Vagina (tissue), 2 donors: ENCODE measurements around the gene SPOP. TPM values are rescaled to one million over a fixed set of nuclear protein-coding genes. Genes with fewer than 3 reads are reported as not detected.
"Not testable (repeated sequence)": the region's sequence is repeated elsewhere in the genome, so short reads cannot be mapped to it uniquely, and the experiment has no call there.

Experiments
- DNase-seq, 2 donors: peaks; one replicate each; pipeline ENCODE4 v3.0.0-alpha.2; 2017; ENCODE audit errors: extremely low spot score in 2 of 2
- H3K27ac ChIP-seq: fragments of 200-600 bp; sonication (generic); one replicate; pipeline ENCODE4 v1.5.1; 2019
- H3K27me3 ChIP-seq: fragments of 200-600 bp; sonication (generic); one replicate; pipeline ENCODE4 v1.5.1; 2019
- H3K36me3 ChIP-seq, 2 donors: fragments of 200-600 bp; sonication (generic); one replicate each; pipeline ENCODE4 v1.5.1; 2017 to 2019
- H3K4me1 ChIP-seq: fragments of 200-600 bp; sonication (generic); one replicate; pipeline ENCODE4 v1.5.1; 2019
- H3K4me3 ChIP-seq, 2 donors: fragments of 200-600 bp; sonication (generic); 1 replicate in 1 of 2; 2 replicates in 1 of 2; pipeline ENCODE4 v1.5.1; 2016 to 2019
- H3K9me3 ChIP-seq: fragments of 200-600 bp; sonication (generic); one replicate; pipeline ENCODE4 v1.5.1; 2019
- CTCF ChIP-seq, 3 experiments: fragments of 450-650 bp in 2 of 3; fragments of 200-600 bp in 1 of 3; sonication (generic) in 1 of 3; IDR thresholded peaks; one replicate each; pipeline ENCODE4 v1.5.1; 2017 to 2019; ENCODE audit warnings: antibody characterized with exemption in 3 of 3, mild to moderate bottlenecking in 2 of 3, moderate library complexity in 2 of 3
- POLR2A ChIP-seq, 2 donors: fragments of 450-650 bp; IDR thresholded peaks; one replicate each; pipeline ENCODE4 v1.6.1; 2017; ENCODE audit warnings: antibody characterized with exemption in 2 of 2, mild to moderate bottlenecking in 2 of 2, moderate library complexity in 2 of 2
- POLR2AphosphoS5 ChIP-seq, 2 donors: sonication (generic); formaldehyde crosslinking; IDR thresholded peaks; one replicate each; pipeline ENCODE4 v1.9.0; 2017; ENCODE audit warnings: antibody characterized with exemption in 2 of 2, mild to moderate bottlenecking in 2 of 2, low read depth in 1 of 2; ENCODE audit not compliant: insufficient read depth in 1 of 2
- intact Hi-C: fragments of 100-400 bp; cut with DNase I; formaldehyde crosslinking; loops from one replicate; pipeline ENCODE4 v1.15.1; 2023
- total RNA-seq: library from RNA; depleted of rRNA; stranded (reverse); fragments of >200 nt; gene quantifications from one replicate; pipeline ENCODE4 v1.2.3, GENCODE V29; 2016

The SPOP gene
- total RNA-seq, 1 donor from 2014 or later, result 87.2 TPM

GRCh38 chr17:49572226-49572625 is 105.7 kb downstream of the SPOP start:
- no peaks in the 10 kb centered on the region for H3K9me3 ChIP-seq
- no peak for DNase-seq
- H3K27ac ChIP-seq, result no peak overlapping the region
- H3K36me3 ChIP-seq, result no peaks in the 10 kb centered on the region
- H3K4me1 ChIP-seq, result peaks cover 40% of the 10 kb centered on the region
- no peaks in the 10 kb centered on the region for H3K27me3 ChIP-seq
- H3K4me3 ChIP-seq, result no peak overlapping the region
- TF ChIP-seq CTCF (IDR thresholded peaks at IDR 0.05) (no peak), POLR2AphosphoS5 (IDR thresholded peaks at IDR 0.05; ENCODE audit: insufficient read depth in 1 of 2, low read depth in 1 of 2) (no peak), POLR2A (IDR thresholded peaks at IDR 0.05) (no peak)
- intact Hi-C loops, result loop anchor here (10.0 kb wide), 1 partner anchor 283 kb away; no protein-coding TSS in a partner anchor

- H3K4me3 ChIP-seq, result no peak overlapping the region
- no peak for DNase-seq
- TF ChIP-seq POLR2A (IDR thresholded peaks at IDR 0.05) (no peak), POLR2AphosphoS5 (IDR thresholded peaks at IDR 0.05; ENCODE audit: insufficient read depth in 1 of 2, low read depth in 1 of 2) (no peak), CTCF (IDR thresholded peaks at IDR 0.05) (no peak)
- H3K4me1 ChIP-seq, result peaks cover 37% of the 10 kb centered on the region
- H3K36me3 ChIP-seq, result no peaks in the 10 kb centered on the region
- no peaks in the 10 kb centered on the region for H3K27me3 ChIP-seq
- H3K27ac ChIP-seq, result no peak overlapping the region
- intact Hi-C loops, result loop anchor here (10.0 kb wide), 1 partner anchor 283 kb away; no protein-coding TSS in a partner anchor
- no peaks in the 10 kb centered on the region for H3K9me3 ChIP-seq
Measured at GRCh38 chr17:49571764-49572163, 106.1 kb downstream of the SPOP start.

GRCh38 chr17:49571283-49571682 is 106.6 kb downstream of the SPOP start:
- H3K27ac ChIP-seq, result no peak overlapping the region
- H3K36me3 ChIP-seq, result no peaks in the 10 kb centered on the region
- TF ChIP-seq POLR2AphosphoS5 (IDR thresholded peaks at IDR 0.05; ENCODE audit: insufficient read depth in 1 of 2, low read depth in 1 of 2) (no peak), POLR2A (IDR thresholded peaks at IDR 0.05) (no peak), CTCF (IDR thresholded peaks at IDR 0.05) (no peak)
- intact Hi-C loops, result loop anchor here (10.0 kb wide), 1 partner anchor 284 kb away; no protein-coding TSS in a partner anchor
- peaks cover 39% of the 10 kb centered on the region for H3K4me1 ChIP-seq
- no peak overlapping the region for H3K4me3 ChIP-seq
- H3K9me3 ChIP-seq, result no peaks in the 10 kb centered on the region
- no peaks in the 10 kb centered on the region for H3K27me3 ChIP-seq
- no peak for DNase-seq

GRCh38 chr17:49570540-49571242 is 107.2 kb downstream of the SPOP start:
- peaks cover 45% of the 10 kb centered on the region for H3K4me1 ChIP-seq
- no peak for DNase-seq
- no peaks in the 10 kb centered on the region for H3K9me3 ChIP-seq
- TF ChIP-seq CTCF (IDR thresholded peaks at IDR 0.05), result no peak
- peak overlapping the region; percentile 80 for H3K27ac ChIP-seq
- H3K4me3 ChIP-seq, result no peak overlapping the region
- no peaks in the 10 kb centered on the region for H3K36me3 ChIP-seq
- intact Hi-C loops, result loop anchor here (10.0 kb wide), 1 partner anchor 284 kb away; no protein-coding TSS in a partner anchor
- H3K27me3 ChIP-seq, result no peaks in the 10 kb centered on the region

GRCh38 chr17:49568695-49569047 is 109.2 kb downstream of the SPOP start:
- intact Hi-C loops, result loop anchor here (1.0 to 5.0 kb wide), 2 partner anchors 127 to 214 kb away; no protein-coding TSS in a partner anchor
- DNase-seq, H3K36me3 ChIP-seq, H3K9me3 ChIP-seq, H3K27me3 ChIP-seq, H3K4me3 ChIP-seq: not testable (repeated sequence)
- Histone ChIP-seq H3K4me1 (peaks cover 34% of the 10 kb centered on the region), H3K27ac (peak overlapping the region; percentile 61)
